ENCODE results near the gene RBSN. TPM values are rescaled to one million over a fixed set of nuclear protein-coding genes. Genes with fewer than 3 reads are reported as not detected.

Gene RBSN
- total and polyA plus RNA-seq, 2 donors (not counting 1 experiment from before 2014, with no cell fraction given), result 7.1 to 32.6 TPM

GRCh38 chr3:15120986-15121385 lies 22.0 kb upstream of the RBSN start:
- TF ChIP-seq CTCF (IDR thresholded peaks at IDR 0.05) (no peak), EZH2 (IDR thresholded peaks at IDR 0.05; ENCODE audit: borderline replicate concordance, insufficient read depth, low read depth, low read length, poor library complexity, severe bottlenecking) (no peak)
- ATAC-seq (ENCODE audit: low read depth) (no peak), DNase-seq (peak; percentile 1)
- ChIA-PET POLR2A (no interaction called here), CTCF (interaction anchor here (0.9 kb wide), 1 partner anchor 81 kb away, joined by 4 read pairs; no protein-coding TSS in a partner anchor)
- H3K79me2 ChIP-seq (ENCODE audit: control insufficient read depth, insufficient read depth, low read length), result no peaks in the 10 kb centered on the region
- no peak overlapping the region for H2AFZ ChIP-seq (ENCODE audit: insufficient read depth, low read depth, low read length, poor library complexity, severe bottlenecking)
- Mint-ChIP-seq H3K9me3 (ENCODE audit: insufficient read depth) (no peaks in the 10 kb centered on the region), H3K4me1 (peaks cover 2% of the 10 kb centered on the region), H3K27me3 (no peaks in the 10 kb centered on the region), H3K27ac (no peak overlapping the region), H3K4me3 (no peak overlapping the region)
- no peaks in the 10 kb centered on the region for H3K36me3 ChIP-seq (replicated peaks in 1 of 2; ENCODE audit: control extremely low read depth in 1 of 2, control insufficient read depth in 1 of 2, extremely low read depth in 1 of 2, insufficient read depth in 2 of 2, low read length in 1 of 2)
- no peak overlapping the region for H3K4me3 ChIP-seq (ENCODE audit: control extremely low read depth in 1 of 5, extremely low read depth in 1 of 5, insufficient read depth in 1 of 5, low read depth in 2 of 5, low read length in 4 of 5)
- no peak overlapping the region for H3K9ac ChIP-seq (ENCODE audit: low read length)
- H4K20me1 ChIP-seq (ENCODE audit: control insufficient read depth, insufficient read depth, low read length, poor library complexity, severe bottlenecking), result no peaks in the 10 kb centered on the region
- H3K27ac ChIP-seq (ENCODE audit: low read length in 2 of 2), result no peak overlapping the region
- 75% methylated on average over 1 of the region's 2 CpGs for WGBS (ENCODE audit: insufficient coverage)
- intact Hi-C loops (cut with micrococcal nuclease), result no loop called here
- peaks cover 0 to 6% (median 0%) of the 10 kb centered on the region in 4 experiments for H3K27me3 ChIP-seq (replicated peaks in 1 of 4; ENCODE audit: control extremely low read depth in 1 of 4, control insufficient read depth in 3 of 4, insufficient read depth in 4 of 4, low read length in 3 of 4)
- peaks cover 0 to 10% (median 0%) of the 10 kb centered on the region in 3 donors for H3K9me3 ChIP-seq (ENCODE audit: control extremely low read depth in 1 of 3, control insufficient read depth in 2 of 3, insufficient read depth in 1 of 3, low read length in 2 of 3)
- H3K4me1 ChIP-seq (ENCODE audit: control insufficient read depth in 2 of 2, insufficient read depth in 2 of 2, low read length in 2 of 2), result no peaks in the 10 kb centered on the region
- no peak overlapping the region for H3K4me2 ChIP-seq (replicated peaks; ENCODE audit: low read depth, low read length, poor library complexity, severe bottlenecking)

DNA sequence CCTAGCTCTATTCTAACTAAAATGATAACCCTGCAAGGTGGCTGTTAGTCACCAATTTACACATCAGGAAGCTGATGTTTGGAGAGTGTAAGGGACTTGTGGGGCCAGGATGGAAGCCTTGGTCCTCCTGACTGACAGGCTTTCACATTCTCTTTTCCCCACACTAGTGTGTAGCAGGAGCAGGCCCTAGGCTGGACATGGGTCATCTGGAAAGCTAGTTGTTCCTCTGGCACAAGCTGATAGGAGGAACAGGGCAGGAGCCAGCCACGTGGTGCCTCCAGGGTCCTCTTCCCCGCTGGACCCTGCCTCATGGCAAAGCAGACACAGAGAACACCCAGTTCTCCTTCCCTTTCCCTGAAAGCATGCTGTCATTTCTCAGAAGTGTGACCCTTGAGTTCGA lies 18.1 kb upstream of the RBSN start:
- TF ChIP-seq EZH2 (IDR thresholded peaks at IDR 0.05; ENCODE audit: borderline replicate concordance, insufficient read depth, low read depth, low read length, poor library complexity, severe bottlenecking) (no peak), CTCF (IDR thresholded peaks at IDR 0.05) (no peak)
- no peak overlapping the region for H3K9ac ChIP-seq (ENCODE audit: low read length)
- no peak overlapping the region for H3K27ac Mint-ChIP-seq
- no peaks in the 10 kb centered on the region for H3K36me3 ChIP-seq (replicated peaks in 1 of 2; ENCODE audit: control extremely low read depth in 1 of 2, control insufficient read depth in 1 of 2, extremely low read depth in 1 of 2, insufficient read depth in 2 of 2, low read length in 1 of 2)
- no peak overlapping the region for H3K4me3 ChIP-seq (ENCODE audit: control extremely low read depth in 1 of 5, extremely low read depth in 1 of 5, insufficient read depth in 1 of 5, low read depth in 2 of 5, low read length in 4 of 5)
- H3K4me1 ChIP-seq (ENCODE audit: control insufficient read depth in 2 of 2, insufficient read depth in 2 of 2, low read length in 2 of 2), result no peaks in the 10 kb centered on the region
- ChIA-PET POLR2A (no interaction called here), CTCF (interaction anchor here (0.6 to 3.3 kb wide), 4 partner anchors 10 to 288 kb away, joined by 3 to 41 read pairs (median 4); partner anchors contain the start of gene MRPS25)
- H3K27me3 ChIP-seq (replicated peaks in 1 of 4; ENCODE audit: control extremely low read depth in 1 of 4, control insufficient read depth in 3 of 4, insufficient read depth in 4 of 4, low read length in 3 of 4), result peaks cover 0 to 6% (median 0%) of the 10 kb centered on the region in 4 experiments
- ATAC-seq (ENCODE audit: low read depth) (no peak), DNase-seq (peak; percentile 1)
- H3K27me3 Mint-ChIP-seq, result no peaks in the 10 kb centered on the region
- intact Hi-C loops (cut with micrococcal nuclease), result no loop called here
- no peaks in the 10 kb centered on the region for H4K20me1 ChIP-seq (ENCODE audit: control insufficient read depth, insufficient read depth, low read length, poor library complexity, severe bottlenecking)
- H3K4me1 Mint-ChIP-seq, result peaks cover 2% of the 10 kb centered on the region
- peaks cover 0 to 13% (median 0%) of the 10 kb centered on the region in 3 donors for H3K9me3 ChIP-seq (ENCODE audit: control extremely low read depth in 1 of 3, control insufficient read depth in 2 of 3, insufficient read depth in 1 of 3, low read length in 2 of 3)
- H3K4me3 Mint-ChIP-seq, result no peak overlapping the region
- WGBS (ENCODE audit: insufficient coverage), result 86% methylated on average over 3 of the region's 3 CpGs
- H3K4me2 ChIP-seq (replicated peaks; ENCODE audit: low read depth, low read length, poor library complexity, severe bottlenecking), result no peak overlapping the region
- no peaks in the 10 kb centered on the region for H3K9me3 Mint-ChIP-seq (ENCODE audit: insufficient read depth)
- H2AFZ ChIP-seq (ENCODE audit: insufficient read depth, low read depth, low read length, poor library complexity, severe bottlenecking), result no peak overlapping the region
- H3K27ac ChIP-seq (ENCODE audit: low read length in 2 of 2), result no peak overlapping the region
- H3K79me2 ChIP-seq (ENCODE audit: control insufficient read depth, insufficient read depth, low read length), result no peaks in the 10 kb centered on the region

Measured in B cell (primary cell).